Panc1 (cell line): ENCODE data around the gene SECTM1. TPM values are rescaled to one million over a fixed set of nuclear protein-coding genes. Genes with fewer than 3 reads are reported as not detected.

Source experiments
- ATAC-seq: fragments of 200-7000 bp; cut with Tn5 transposase; 2 replicates; pipeline ENCODE4 v1.9.1; 2020; ENCODE audit warnings: mild to moderate bottlenecking, moderate library complexity
- BruUV-seq: library from RNA; stranded (reverse); fragments of 400-500 nt; replicated peaks from 2 replicates; lab custom pipeline; 2021; lab: Mats Ljungman, UMichigan
- CTCF ChIA-PET: fragments of 300-600 bp; sonication (Branson Sonifier 250); formaldehyde crosslinking; loops from one replicate; lab custom pipeline; 2022; ENCODE audit warnings: antibody characterized with exemption; lab: Charles Lee
- POLR2A ChIA-PET: fragments of 300-600 bp; sonication (Branson Sonifier 250); formaldehyde crosslinking; loops from one replicate; lab custom pipeline; 2022; ENCODE audit warnings: antibody characterized with exemption; lab: Charles Lee
- DNase-seq: peaks from one replicate; pipeline ENCODE4 v3.0.0-alpha.2; 2010; ENCODE audit warnings: low read depth, low spot score
- H3K27ac ChIP-seq: 2 replicates; pipeline ENCODE4 v1.5.1; 2011; ENCODE audit warnings: mild to moderate bottlenecking, low read length, inconsistent platforms
- H3K27me3 ChIP-seq: fragments of 200-500 bp; sonication (Bioruptor generic); 2 replicates; pipeline ENCODE4 v1.6.0; 2014; ENCODE audit warnings: low read length, inconsistent platforms; ENCODE audit not compliant: control insufficient read depth, insufficient read depth
- H3K36me3 ChIP-seq: fragments of 200-500 bp; sonication (Bioruptor generic); 2 replicates; pipeline ENCODE4 v1.5.1; 2014; ENCODE audit warnings: inconsistent platforms, mild to moderate bottlenecking, low read length, moderate library complexity; ENCODE audit not compliant: control insufficient read depth, insufficient read depth
- H3K4me1 ChIP-seq: 2 replicates; pipeline ENCODE4 v1.5.1; 2011; ENCODE audit warnings: inconsistent platforms, mild to moderate bottlenecking, low read length, moderate library complexity; ENCODE audit not compliant: control insufficient read depth, insufficient read depth
- H3K4me3 ChIP-seq, 2 experiments: 2 replicates each; pipeline ENCODE4 v1.5.1; 2011 to 2012; ENCODE audit warnings: low read depth in 2 of 2, low read length in 2 of 2, mild to moderate bottlenecking in 2 of 2, inconsistent platforms in 1 of 2, moderate library complexity in 1 of 2
- H3K9me3 ChIP-seq: fragments of 200-500 bp; sonication (Bioruptor generic); 2 replicates; pipeline ENCODE4 v1.5.1; 2014; ENCODE audit warnings: low read depth, mild to moderate bottlenecking, inconsistent platforms, low read length, moderate library complexity; ENCODE audit not compliant: control insufficient read depth, insufficient read depth
- CTCF ChIP-seq: fragments of 450-650 bp; IDR thresholded peaks from 2 replicates; pipeline ENCODE4 v1.5.1; 2017; ENCODE audit warnings: mild to moderate bottlenecking
- POLR2AphosphoS5 ChIP-seq: IDR thresholded peaks from 2 replicates; pipeline ENCODE4 v1.6.1; 2012; ENCODE audit warnings: mild to moderate bottlenecking, low read depth, low read length, moderate library complexity
- REST ChIP-seq, 2 experiments: IDR thresholded peaks; 2 replicates each; pipeline ENCODE4 v1.6.1; 2011 to 2012; ENCODE audit warnings: low read depth in 2 of 2, control low read depth in 1 of 2, low read length in 1 of 2, mild to moderate bottlenecking in 1 of 2, moderate library complexity in 1 of 2; ENCODE audit not compliant: insufficient read depth in 1 of 2
- SIN3A ChIP-seq: IDR thresholded peaks from 2 replicates; pipeline ENCODE4 v1.6.1; 2012; ENCODE audit warnings: low read depth, mild to moderate bottlenecking, low read length, moderate library complexity, borderline replicate concordance; ENCODE audit not compliant: insufficient read depth
- TCF7L2 ChIP-seq: IDR thresholded peaks from 2 replicates; pipeline ENCODE4 v1.6.1; 2011; ENCODE audit warnings: mild to moderate bottlenecking, low read depth, low read length, inconsistent platforms
- in situ Hi-C: cut with HindIII; loops from 2 replicates; pipeline ENCODE4 v1.10.0; 2016; ENCODE audit warnings: low sequenced_read_pairs, low pct_unique_long_range_greater_than_20kb
- intact Hi-C: fragments of 100-400 bp; cut with micrococcal nuclease; formaldehyde crosslinking; loops from one replicate; pipeline ENCODE4 v1.10.0; 2022; ENCODE audit not compliant: unreplicated experiment
- total RNA-seq: library from RNA; stranded (reverse); gene quantifications from one replicate; pipeline ENCODE4 v1.2.1, GENCODE V29; 2021; ENCODE audit not compliant: unreplicated experiment

Gene SECTM1
- total RNA-seq, 1 experiment from 2014 or later, result 5.4 TPM

- ATAC-seq (no peak), DNase-seq (no peak)
- ChIA-PET CTCF (no interaction called here), POLR2A (no interaction called here)
- Histone ChIP-seq H3K27ac (no peak overlapping the region), H3K4me1 (peaks cover 21% of the 10 kb centered on the region), H3K4me3 (no peak overlapping the region), H3K36me3 (no peaks in the 10 kb centered on the region), H3K27me3 (no peaks in the 10 kb centered on the region), H3K9me3 (no peaks in the 10 kb centered on the region)
- in situ Hi-C loops (no loop called here), intact Hi-C loops (loop anchor here (5.0 kb wide), 1 partner anchor 78 kb away; no protein-coding TSS in a partner anchor)
- no peak for TF ChIP-seq TCF7L2
- no peak for TF ChIP-seq POLR2AphosphoS5
- no peak for TF ChIP-seq CTCF
- TF ChIP-seq SIN3A, result no peak
- no peak for TF ChIP-seq REST (IDR thresholded peaks at IDR 0.05; ENCODE audit: insufficient read depth in 1 of 2, low read depth in 2 of 2, low read length in 1 of 2)
- no TSS peak for BruUV-seq
Measured at GRCh38 chr17:82320140-82320840, 13.3 kb downstream of the SECTM1 start.

GRCh38 chr17:82319619-82320062 is 13.9 kb downstream of the SECTM1 start:
- DNase-seq (no peak), ATAC-seq (no peak)
- intact Hi-C loops (loop anchor here (5.0 kb wide), 1 partner anchor 77 kb away; no protein-coding TSS in a partner anchor), in situ Hi-C loops (no loop called here)
- Histone ChIP-seq H3K27ac (no peak overlapping the region), H3K36me3 (no peaks in the 10 kb centered on the region), H3K27me3 (no peaks in the 10 kb centered on the region), H3K9me3 (no peaks in the 10 kb centered on the region), H3K4me3 (no peak overlapping the region), H3K4me1 (peaks cover 15% of the 10 kb centered on the region)
- ChIA-PET CTCF (no interaction called here), POLR2A (no interaction called here)
- TF ChIP-seq POLR2AphosphoS5 (no peak), CTCF (no peak), REST (IDR thresholded peaks at IDR 0.05; ENCODE audit: insufficient read depth in 1 of 2, low read depth in 2 of 2, low read length in 1 of 2) (no peak), TCF7L2 (no peak), SIN3A (no peak)
- no TSS peak for BruUV-seq
